Mesendoderm (in vitro differentiated cells): ENCODE results near the gene TAAR2.

ENCODE experiments used
- DNase-seq: peaks from one replicate; pipeline ENCODE4 v3.0.0; 2013
- H2AK5ac ChIP-seq: 2 replicates; pipeline ENCODE4 v1.6.1; 2013; ENCODE audit warnings: low read length, inconsistent platforms
- H2BK120ac ChIP-seq: 2 replicates; pipeline ENCODE4 v1.6.1; 2013; ENCODE audit warnings: low read depth, mild to moderate bottlenecking, low read length, moderate library complexity, mixed read lengths
- H2BK15ac ChIP-seq: replicated peaks from 2 replicates; pipeline ENCODE4 v1.6.1; 2013; ENCODE audit warnings: low read depth, mild to moderate bottlenecking, moderate library complexity
- H2BK5ac ChIP-seq: 2 replicates; pipeline ENCODE4 v1.6.1; 2013; ENCODE audit warnings: low read length, inconsistent platforms
- H3K18ac ChIP-seq: 2 replicates; pipeline ENCODE4 v1.6.1; 2013; ENCODE audit warnings: mild to moderate bottlenecking, low read length, mixed read lengths
- H3K23ac ChIP-seq: one replicate; pipeline ENCODE4 v1.6.1; 2013; ENCODE audit warnings: low read length
- H3K27ac ChIP-seq: 2 replicates; pipeline ENCODE4 v1.5.1; 2013; ENCODE audit warnings: low read depth, mild to moderate bottlenecking, inconsistent platforms, low read length, moderate library complexity
- H3K27me3 ChIP-seq: 2 replicates; pipeline ENCODE4 v1.6.1; 2013; ENCODE audit warnings: low read length, control low read depth, mild to moderate bottlenecking, inconsistent platforms; ENCODE audit not compliant: insufficient read depth, poor library complexity
- H3K36me3 ChIP-seq: 2 replicates; pipeline ENCODE4 v1.6.1; 2013; ENCODE audit warnings: low read length, inconsistent platforms; ENCODE audit not compliant: control insufficient read depth, insufficient read depth
- H3K4ac ChIP-seq: one replicate; pipeline ENCODE4 v1.6.1; 2013; ENCODE audit warnings: low read depth, mild to moderate bottlenecking, low read length, moderate library complexity
- H3K4me1 ChIP-seq: 2 replicates; pipeline ENCODE4 v1.6.1; 2013; ENCODE audit warnings: low read depth, low read length, inconsistent platforms; ENCODE audit not compliant: control insufficient read depth
- H3K4me2 ChIP-seq: 2 replicates; pipeline ENCODE4 v1.6.1; 2013; ENCODE audit warnings: low read length
- H3K4me3 ChIP-seq: 2 replicates; pipeline ENCODE4 v1.5.1; 2013; ENCODE audit warnings: mild to moderate bottlenecking, low read length
- H3K56ac ChIP-seq: one replicate; pipeline ENCODE4 v1.6.1; 2013; ENCODE audit warnings: low read length
- H3K79me1 ChIP-seq: 2 replicates; pipeline ENCODE4 v1.6.1; 2013; ENCODE audit warnings: low read length, inconsistent platforms
- H3K79me2 ChIP-seq: 2 replicates; pipeline ENCODE4 v1.6.1; 2013; ENCODE audit warnings: mild to moderate bottlenecking, low read length; ENCODE audit not compliant: control insufficient read depth, insufficient read depth
- H3K9ac ChIP-seq: 2 replicates; pipeline ENCODE4 v1.6.1; 2013; ENCODE audit warnings: low read length, inconsistent platforms
- H4K5ac ChIP-seq: one replicate; pipeline ENCODE4 v1.6.1; 2013; ENCODE audit warnings: low read length
- H4K8ac ChIP-seq: one replicate; pipeline ENCODE4 v1.6.1; 2013; ENCODE audit warnings: low read depth, mild to moderate bottlenecking, control low read depth, low read length, moderate library complexity
- WGBS: extraction: QIAGEN DNeasy Blood & Tissue Kit; methylation state at CpG from one replicate; pipeline ENCODE4 v1.1.7; 2013; ENCODE audit warnings: low lambda C conversion rate, missing lambda C conversion rate; ENCODE audit not compliant: insufficient coverage; ENCODE audit errors: extremely low coverage; 5-methylcytosine and 5-hydroxymethylcytosine counted together

Gene TAAR2

DNA sequence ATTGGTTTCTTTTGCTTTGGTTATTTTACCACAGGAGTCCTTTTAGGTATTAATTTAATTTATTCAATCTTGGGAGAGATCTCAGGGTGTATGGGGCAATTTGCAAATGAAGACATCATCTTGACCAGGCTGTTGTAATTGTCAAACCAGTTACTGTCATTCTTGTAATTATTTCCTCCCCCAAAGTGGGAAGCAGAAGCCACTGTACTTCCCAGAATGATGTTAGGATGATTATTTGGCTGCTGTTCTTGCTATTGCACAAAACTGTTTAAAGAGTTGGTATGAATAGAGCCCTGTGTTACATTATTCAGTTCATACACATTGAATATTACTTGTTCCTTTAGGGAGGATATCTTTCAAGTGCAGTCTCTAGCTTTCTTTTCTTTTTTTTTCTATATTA lies 52.3 kb downstream of the TAAR2 start:
- no peak overlapping the region for H3K4ac ChIP-seq
- H3K56ac ChIP-seq, result no peak overlapping the region
- no peak overlapping the region for H2BK120ac ChIP-seq
- no peaks in the 10 kb centered on the region for H3K79me2 ChIP-seq
- no peak overlapping the region for H2BK15ac ChIP-seq
- H3K79me1 ChIP-seq, result no peaks in the 10 kb centered on the region
- H2BK5ac ChIP-seq, result no peak overlapping the region
- H3K27ac ChIP-seq, result no peak overlapping the region
- no peak overlapping the region for H3K4me2 ChIP-seq
- no peak overlapping the region for H3K9ac ChIP-seq
- H3K36me3 ChIP-seq, result no peaks in the 10 kb centered on the region
- H4K8ac ChIP-seq, result no peak overlapping the region
- H3K18ac ChIP-seq, result no peak overlapping the region
- H4K5ac ChIP-seq, result no peak overlapping the region
- H3K4me3 ChIP-seq, result no peak overlapping the region
- DNase-seq, result no peak
- H3K4me1 ChIP-seq, result no peaks in the 10 kb centered on the region
- no peak overlapping the region for H3K23ac ChIP-seq
- H2AK5ac ChIP-seq, result no peak overlapping the region
- H3K27me3 ChIP-seq, result no peaks in the 10 kb centered on the region

DNA sequence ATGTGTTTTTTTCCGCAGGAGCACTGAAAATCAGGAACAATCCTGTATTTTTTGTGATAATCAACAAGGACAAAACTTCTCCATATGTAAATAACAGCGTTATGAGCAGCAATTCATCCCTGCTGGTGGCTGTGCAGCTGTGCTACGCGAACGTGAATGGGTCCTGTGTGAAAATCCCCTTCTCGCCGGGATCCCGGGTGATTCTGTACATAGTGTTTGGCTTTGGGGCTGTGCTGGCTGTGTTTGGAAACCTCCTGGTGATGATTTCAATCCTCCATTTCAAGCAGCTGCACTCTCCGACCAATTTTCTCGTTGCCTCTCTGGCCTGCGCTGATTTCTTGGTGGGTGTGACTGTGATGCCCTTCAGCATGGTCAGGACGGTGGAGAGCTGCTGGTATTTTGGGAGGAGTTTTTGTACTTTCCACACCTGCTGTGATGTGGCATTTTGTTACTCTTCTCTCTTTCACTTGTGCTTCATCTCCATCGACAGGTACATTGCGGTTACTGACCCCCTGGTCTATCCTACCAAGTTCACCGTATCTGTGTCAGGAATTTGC lies 53.8 kb downstream of the TAAR2 start, which contains the start of gene TAAR6:
Gene TAAR6, plus strand, starts transcription at position 102 of the 557 bp plus-strand sequence. Its CDS starts 0 bp downstream, at position 102.
- no peak within 1 kb of the TSS for H4K8ac ChIP-seq
- H3K79me2 ChIP-seq, result no peaks in the 10 kb centered on the region
- no peak within 1 kb of the TSS for H3K4me3 ChIP-seq
- H3K18ac ChIP-seq, result no peak within 1 kb of the TSS
- H3K79me1 ChIP-seq, result no peaks in the 10 kb centered on the region
- no peak within 1 kb of the TSS for H4K5ac ChIP-seq
- H2BK15ac ChIP-seq, result no peak within 1 kb of the TSS
- H2BK5ac ChIP-seq, result no peak within 1 kb of the TSS
- no peaks in the 10 kb centered on the region for H3K36me3 ChIP-seq
- no peaks in the 10 kb centered on the region for H3K27me3 ChIP-seq
- H3K9ac ChIP-seq, result no peak within 1 kb of the TSS
- no CpG with 5 or more reads among the region's 15 CpGs for WGBS
- no peak for DNase-seq
- no peak within 1 kb of the TSS for H3K4ac ChIP-seq
- no peak within 1 kb of the TSS for H3K23ac ChIP-seq
- no peak within 1 kb of the TSS for H2AK5ac ChIP-seq
- H3K56ac ChIP-seq, result no peak within 1 kb of the TSS
- H3K27ac ChIP-seq, result no peak within 1 kb of the TSS
- H3K4me2 ChIP-seq, result no peak within 1 kb of the TSS
- H2BK120ac ChIP-seq, result no peak within 1 kb of the TSS
- no peaks in the 10 kb centered on the region for H3K4me1 ChIP-seq

DNA sequence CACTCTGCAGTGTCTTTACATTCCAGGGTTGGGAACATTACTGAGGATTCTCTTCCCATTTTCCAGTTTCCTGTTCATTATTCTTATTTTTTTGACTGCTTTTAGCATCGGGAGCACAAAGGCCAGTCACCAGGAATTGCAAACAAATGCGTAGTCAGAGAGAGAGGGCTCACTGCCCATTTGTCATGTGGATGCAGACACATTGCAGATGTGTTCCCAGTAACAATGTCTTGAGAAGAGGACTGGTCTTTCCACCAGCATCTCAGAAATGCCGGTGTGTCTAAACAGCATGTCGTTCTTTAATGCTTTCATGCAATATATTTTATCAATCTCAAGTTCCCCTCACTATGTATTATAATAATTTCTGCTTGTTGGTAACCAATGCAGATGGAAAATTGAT lies 54.9 kb downstream of the TAAR2 start:
- Histone ChIP-seq H3K4me2 (no peak overlapping the region), H3K4ac (no peak overlapping the region), H3K4me3 (no peak overlapping the region), H3K18ac (no peak overlapping the region), H3K27ac (no peak overlapping the region), H4K5ac (no peak overlapping the region), H3K36me3 (no peaks in the 10 kb centered on the region), H3K56ac (no peak overlapping the region), H2BK120ac (no peak overlapping the region), H2BK5ac (no peak overlapping the region), H3K4me1 (no peaks in the 10 kb centered on the region), H3K79me1 (no peaks in the 10 kb centered on the region), H2AK5ac (no peak overlapping the region), H4K8ac (no peak overlapping the region), H2BK15ac (no peak overlapping the region), H3K27me3 (no peaks in the 10 kb centered on the region), H3K23ac (no peak overlapping the region), H3K79me2 (no peaks in the 10 kb centered on the region), H3K9ac (no peak overlapping the region)
- no CpG with 5 or more reads among the region's 4 CpGs for WGBS
- DNase-seq, result peak; percentile 4

DNA sequence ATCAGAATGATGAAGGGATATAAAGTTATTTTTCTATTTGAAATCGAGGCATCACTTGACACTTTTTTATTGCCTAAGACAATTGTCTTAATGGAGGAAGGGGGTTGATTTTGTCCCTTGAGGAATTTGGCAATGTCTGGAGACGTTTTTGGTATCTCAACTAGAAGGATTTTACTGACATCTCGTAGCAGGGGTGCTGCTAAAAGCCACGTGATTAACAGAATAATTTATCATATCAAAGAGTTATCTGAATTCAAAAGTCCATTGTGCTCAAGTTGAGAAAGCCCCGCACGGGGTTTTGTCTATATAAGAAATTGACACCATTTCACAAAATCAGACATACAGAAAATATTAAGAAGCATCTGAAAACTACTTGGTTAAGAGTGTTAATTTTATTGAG lies 55.5 kb downstream of the TAAR2 start:
- H3K18ac ChIP-seq, result no peak overlapping the region
- no peak overlapping the region for H3K4me2 ChIP-seq
- no peaks in the 10 kb centered on the region for H3K36me3 ChIP-seq
- H3K4me3 ChIP-seq, result no peak overlapping the region
- no peak overlapping the region for H2AK5ac ChIP-seq
- no peak for DNase-seq
- H4K5ac ChIP-seq, result no peak overlapping the region
- no peak overlapping the region for H4K8ac ChIP-seq
- WGBS, result no CpG with 5 or more reads among the region's 6 CpGs
- H3K9ac ChIP-seq, result no peak overlapping the region
- no peaks in the 10 kb centered on the region for H3K27me3 ChIP-seq
- no peak overlapping the region for H3K23ac ChIP-seq
- H2BK5ac ChIP-seq, result no peak overlapping the region
- no peak overlapping the region for H2BK15ac ChIP-seq
- no peak overlapping the region for H3K4ac ChIP-seq
- no peaks in the 10 kb centered on the region for H3K79me2 ChIP-seq
- H3K56ac ChIP-seq, result no peak overlapping the region
- H3K4me1 ChIP-seq, result no peaks in the 10 kb centered on the region
- no peaks in the 10 kb centered on the region for H3K79me1 ChIP-seq
- no peak overlapping the region for H3K27ac ChIP-seq
- no peak overlapping the region for H2BK120ac ChIP-seq

DNA sequence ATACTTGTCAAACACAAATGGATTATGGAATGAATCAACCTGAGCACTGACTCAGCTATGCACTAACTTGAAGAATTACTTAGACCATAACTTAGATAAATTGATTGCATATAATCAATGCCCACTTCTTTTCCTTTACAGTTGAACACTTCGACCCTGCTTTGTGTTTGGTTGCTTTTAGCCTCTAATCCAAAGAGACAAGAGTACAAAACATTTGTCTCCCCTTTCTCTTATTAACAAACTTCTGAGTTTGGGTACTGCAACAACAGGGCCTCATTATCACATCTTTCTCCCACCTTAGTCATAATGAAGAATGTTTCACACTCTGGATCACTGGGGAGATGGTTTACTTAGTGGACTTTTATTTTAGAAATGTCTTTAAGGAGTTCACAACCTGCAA lies 56.5 kb downstream of the TAAR2 start:
- Histone ChIP-seq H3K23ac (no peak overlapping the region), H2BK15ac (no peak overlapping the region), H3K4ac (no peak overlapping the region), H3K4me1 (no peaks in the 10 kb centered on the region), H4K8ac (no peak overlapping the region), H3K4me3 (no peak overlapping the region), H3K9ac (no peak overlapping the region), H3K27ac (no peak overlapping the region), H3K4me2 (no peak overlapping the region), H3K79me1 (no peaks in the 10 kb centered on the region), H3K79me2 (no peaks in the 10 kb centered on the region), H4K5ac (no peak overlapping the region), H3K27me3 (no peaks in the 10 kb centered on the region), H3K18ac (no peak overlapping the region), H2BK120ac (no peak overlapping the region), H2BK5ac (no peak overlapping the region), H3K36me3 (no peaks in the 10 kb centered on the region), H2AK5ac (no peak overlapping the region), H3K56ac (no peak overlapping the region)
- DNase-seq, result no peak
- no CpG with 5 or more reads among the region's 1 CpG for WGBS
